GM19395 (cell line): ENCODE measurements around the gene SLC39A11.

ENCODE experiments used
- ATAC-seq: cut with Tn5 transposase; IDR thresholded peaks from one replicate; pipeline ENCODE4 v1.9.1; 2021; ENCODE audit warnings: mild to moderate bottlenecking, moderate library complexity; ENCODE audit not compliant: unreplicated experiment

The SLC39A11 gene

DNA sequence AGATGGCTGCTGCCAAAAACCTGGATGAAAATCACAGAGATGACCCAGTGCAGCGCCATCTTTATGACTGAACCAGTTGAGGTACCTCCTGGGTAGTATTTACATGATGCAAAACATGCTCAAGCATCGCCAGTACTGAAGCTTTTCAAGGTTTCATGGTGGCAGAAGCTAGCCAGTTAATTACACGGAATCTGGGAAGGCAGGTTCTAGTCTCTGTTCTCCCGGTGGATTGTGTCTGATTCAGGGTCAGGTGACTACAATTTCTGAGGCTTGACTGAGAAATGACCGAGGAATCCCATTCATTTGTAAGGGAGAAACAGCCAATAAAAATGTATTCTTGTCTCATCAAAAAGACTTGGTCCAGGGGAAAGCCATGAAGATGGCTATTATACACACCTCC is 209.1 kb downstream of the SLC39A11 start:
- no peak for ATAC-seq

DNA sequence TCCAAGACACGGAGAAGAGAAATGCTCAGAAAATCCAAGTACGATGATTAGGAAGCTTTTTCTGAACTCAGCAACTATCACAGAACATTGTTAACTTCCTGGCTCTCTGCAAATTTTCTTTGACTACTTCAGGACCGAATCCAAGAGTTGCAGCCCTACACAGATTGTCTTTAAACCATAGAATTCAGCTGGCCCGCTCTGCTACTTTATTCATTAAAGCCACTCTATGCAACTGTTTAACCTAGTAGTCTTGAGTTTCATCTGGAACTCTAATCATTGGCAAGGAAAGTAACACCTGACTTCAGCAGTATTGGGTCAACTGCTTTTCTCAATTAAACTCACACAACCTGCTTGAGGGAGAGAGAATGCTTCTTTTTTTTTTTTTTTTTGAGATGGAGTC is 210.1 kb downstream of the SLC39A11 start:
- ATAC-seq, result no peak

DNA sequence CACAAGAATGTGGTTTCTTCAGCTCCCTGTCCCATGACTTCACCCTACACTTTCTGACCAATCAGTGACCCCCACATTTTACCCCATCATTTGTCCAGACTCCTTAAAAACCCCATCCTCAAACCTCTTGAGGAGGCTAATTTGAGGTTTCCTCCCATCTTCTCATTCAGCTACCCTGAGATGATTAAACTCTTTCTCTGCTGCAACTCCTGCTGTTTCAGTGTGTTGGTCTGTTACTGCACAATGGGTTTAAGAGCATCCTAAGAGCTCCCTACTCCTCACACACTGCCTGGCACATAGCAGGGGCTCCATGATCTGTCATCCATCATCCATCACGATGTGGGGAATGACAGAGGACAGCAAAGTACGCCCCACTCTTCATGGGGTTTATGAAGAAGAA is 212.6 kb downstream of the SLC39A11 start:
- no peak for ATAC-seq

DNA sequence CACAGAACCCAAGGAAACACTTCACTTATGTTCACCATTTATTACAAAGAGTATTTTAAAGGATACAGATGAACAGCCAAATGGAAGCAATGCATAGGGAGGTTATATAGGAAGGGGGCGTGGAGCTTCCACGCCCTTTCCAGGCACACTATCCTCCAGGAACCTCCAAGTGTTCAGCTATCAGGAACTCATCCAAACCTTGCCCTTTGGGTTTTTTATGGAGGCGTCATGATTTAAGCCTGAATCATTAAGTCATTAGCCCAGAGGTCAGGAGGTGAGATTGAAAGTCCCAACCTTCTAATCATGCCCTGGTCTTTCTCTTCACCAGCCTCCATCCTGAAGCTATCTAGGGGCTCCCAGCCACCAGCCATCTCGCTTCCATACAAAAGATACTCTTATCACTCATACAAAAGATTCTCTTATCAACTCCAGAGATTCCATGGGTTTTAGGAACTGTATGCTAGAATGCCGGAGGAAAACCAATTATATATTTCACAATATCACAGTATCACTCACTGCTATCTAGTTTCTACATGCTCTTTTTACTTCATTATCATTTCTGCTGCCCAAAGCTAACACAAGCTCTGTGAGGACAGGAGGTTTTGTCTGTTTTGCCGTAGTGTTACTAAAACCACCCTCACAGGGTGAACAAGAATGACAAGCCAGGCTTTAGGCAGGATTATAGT is 213.4 kb downstream of the SLC39A11 start:
- ATAC-seq, result no peak

DNA sequence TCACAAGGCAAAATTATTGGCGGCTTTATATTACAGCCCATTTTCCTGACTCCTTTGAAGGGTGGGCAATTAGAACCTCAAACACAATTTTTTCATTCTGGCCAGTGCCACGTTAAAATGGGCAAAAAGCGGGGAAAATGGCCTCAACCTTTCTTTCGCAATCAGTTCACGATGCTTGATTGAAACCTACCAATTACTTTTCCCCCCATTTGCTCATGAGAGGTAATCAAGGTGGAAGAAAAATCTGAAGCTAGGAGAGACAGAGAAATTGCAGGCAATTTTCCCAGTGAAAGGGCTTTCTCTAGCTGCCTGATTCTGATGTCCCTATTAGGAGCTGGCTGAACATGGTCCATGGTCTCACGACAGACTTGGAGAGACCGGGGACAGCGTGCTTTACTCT is 215.1 kb downstream of the SLC39A11 start:
- no peak for ATAC-seq

DNA sequence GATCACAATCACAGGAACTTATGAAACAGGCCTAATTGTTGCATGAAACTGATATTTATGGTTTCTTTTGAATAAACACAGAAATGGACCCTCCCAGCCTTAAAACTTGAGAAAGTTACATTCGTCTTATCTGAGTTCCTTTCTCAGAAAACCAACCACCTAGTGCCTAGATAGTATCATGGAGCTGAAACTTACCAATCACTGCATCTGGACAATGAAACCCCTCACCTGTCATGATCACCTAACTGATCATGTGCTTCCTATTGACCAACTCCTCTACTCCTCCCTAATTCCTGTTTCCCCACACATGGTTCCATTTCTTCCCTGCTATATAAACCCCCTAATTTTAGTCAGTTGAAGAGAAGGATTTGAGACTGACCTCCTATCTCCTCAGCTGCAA is 216.1 kb downstream of the SLC39A11 start:
- ATAC-seq, result no peak

DNA sequence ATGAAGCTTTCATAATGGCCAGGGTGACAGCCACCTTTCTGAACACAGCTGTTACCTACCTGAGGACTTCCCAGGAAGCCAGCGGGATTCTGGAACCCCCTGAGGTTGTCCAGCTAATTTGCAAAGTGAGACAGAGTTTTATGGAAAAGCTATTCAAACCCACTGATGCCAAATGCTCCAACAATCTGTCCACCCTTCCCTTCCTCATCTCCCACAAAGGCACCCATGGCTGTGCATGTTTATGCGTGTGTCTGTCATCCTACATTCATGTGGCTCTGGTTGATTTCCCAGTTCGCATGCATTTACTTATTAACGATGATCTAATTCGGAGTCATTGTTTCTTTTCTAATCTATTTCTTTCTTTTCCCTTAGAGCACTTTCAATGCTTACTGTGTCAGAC is 217.1 kb downstream of the SLC39A11 start:
- no peak for ATAC-seq

DNA sequence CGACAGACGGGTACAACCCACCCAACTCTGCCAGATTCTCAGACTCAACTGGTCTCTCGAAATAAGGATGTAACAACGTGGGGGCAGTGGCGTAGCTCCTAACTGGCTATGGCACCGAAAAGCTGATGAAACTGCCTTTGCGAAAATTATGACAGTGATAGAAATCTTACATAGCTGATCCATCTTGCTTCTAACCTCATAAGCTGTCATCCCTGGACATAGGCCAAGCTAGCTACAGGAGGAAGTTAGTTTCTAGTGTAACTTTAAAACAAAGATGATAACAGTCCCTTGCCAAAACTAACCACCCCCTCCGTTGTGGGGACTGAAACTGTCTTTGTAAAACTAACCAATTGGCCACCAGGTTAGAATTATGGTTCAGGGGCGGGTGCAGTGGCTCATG is 220.1 kb downstream of the SLC39A11 start:
- ATAC-seq, result no peak

DNA sequence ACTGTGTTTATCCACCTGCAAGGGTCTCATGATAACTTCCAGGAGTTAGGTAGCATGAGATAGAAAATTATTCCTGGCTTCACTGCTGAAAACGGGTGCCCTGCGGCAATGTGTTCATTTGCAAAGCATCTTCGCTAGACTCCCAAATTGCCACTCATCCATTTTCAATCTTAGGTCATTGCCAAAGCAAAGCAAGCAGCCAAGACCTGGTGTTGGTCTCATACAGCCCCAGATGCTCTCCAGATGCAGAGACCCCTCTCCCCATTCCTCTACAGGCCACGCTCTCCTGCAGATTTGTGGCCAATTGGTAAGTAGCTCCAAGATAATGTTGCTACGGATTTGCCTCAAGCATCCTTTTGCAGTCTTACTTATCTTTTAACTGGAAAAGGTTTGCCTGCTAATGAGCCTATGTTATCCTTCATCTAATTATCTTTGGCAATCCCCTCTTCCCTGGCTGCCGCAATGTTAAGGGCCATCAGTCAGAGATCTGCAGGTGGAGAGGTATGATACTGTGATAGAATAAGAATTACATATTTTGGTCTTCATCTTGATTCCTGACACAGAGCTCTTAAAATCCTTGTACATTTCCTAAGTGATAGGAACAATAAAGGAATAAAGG is 222.0 kb downstream of the SLC39A11 start:
- no peak for ATAC-seq

DNA sequence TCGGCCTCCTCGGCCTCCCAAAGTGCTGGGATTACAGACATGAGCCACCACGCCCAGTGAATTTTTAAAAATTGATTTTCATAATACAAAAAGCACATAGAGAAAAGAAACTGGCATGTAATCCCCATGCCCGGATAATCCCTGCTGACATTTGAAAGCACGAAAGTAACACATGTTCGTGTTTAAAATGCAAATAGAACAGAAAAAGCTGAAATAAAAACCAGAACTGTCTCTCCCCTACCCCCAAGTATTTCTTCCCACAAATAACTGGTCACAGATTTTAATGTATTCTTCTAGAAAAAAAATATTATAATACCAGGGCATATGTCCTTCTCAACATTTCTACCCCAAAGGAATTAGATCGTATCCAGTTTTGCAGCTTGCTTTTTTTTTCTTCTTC is 222.9 kb downstream of the SLC39A11 start:
- no peak for ATAC-seq

DNA sequence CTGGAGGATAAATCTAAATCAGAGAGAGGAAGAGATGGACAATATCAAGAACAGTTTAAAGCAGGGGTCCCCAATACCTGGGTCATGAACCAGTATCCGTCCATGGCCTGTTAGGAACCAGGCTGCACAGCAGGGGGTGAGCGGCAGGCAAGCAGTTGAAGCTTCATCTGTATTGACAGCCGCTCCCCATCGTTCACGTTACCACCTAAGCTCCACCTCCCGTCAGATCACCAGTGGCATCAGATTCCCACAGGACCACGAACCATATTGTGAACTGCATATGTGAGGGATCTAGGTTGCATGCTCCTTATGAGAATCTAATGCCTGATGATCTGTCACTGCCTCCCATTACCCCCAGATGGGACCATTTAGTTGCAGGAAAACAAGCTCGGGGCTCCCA is 226.5 kb downstream of the SLC39A11 start:
- no peak for ATAC-seq

DNA sequence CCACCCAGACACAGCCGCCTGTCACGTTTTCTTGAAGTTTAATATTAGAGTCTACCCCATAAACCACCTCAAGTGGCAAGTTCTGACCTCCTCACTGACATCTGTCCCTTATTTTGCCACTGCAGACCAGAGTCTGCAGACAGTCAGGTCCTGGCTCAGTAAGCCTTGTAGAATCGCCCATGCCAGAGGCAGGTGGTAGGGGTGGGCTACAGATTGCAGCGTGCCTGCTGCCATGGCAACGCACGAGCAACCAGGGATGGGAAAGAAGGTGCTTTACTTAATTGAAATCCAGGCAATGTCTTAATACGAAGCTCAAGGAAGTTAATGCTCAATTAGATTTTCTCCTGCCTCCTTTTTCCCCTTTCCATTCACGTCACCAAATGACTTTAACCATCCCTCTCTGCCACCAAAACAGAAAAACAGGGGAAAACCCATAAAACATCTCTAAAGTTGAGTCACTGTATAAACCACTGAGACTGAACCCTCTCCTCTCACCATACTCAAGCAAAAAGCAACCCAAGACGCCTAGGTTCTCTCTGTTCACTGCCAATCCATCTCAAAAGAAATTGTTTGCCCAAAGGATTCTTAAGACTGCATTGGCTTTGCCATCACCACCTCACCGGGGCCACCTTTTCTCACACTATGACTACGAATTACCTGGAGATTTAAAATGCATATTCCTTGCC is 228.8 kb downstream of the SLC39A11 start:
- no peak for ATAC-seq

DNA sequence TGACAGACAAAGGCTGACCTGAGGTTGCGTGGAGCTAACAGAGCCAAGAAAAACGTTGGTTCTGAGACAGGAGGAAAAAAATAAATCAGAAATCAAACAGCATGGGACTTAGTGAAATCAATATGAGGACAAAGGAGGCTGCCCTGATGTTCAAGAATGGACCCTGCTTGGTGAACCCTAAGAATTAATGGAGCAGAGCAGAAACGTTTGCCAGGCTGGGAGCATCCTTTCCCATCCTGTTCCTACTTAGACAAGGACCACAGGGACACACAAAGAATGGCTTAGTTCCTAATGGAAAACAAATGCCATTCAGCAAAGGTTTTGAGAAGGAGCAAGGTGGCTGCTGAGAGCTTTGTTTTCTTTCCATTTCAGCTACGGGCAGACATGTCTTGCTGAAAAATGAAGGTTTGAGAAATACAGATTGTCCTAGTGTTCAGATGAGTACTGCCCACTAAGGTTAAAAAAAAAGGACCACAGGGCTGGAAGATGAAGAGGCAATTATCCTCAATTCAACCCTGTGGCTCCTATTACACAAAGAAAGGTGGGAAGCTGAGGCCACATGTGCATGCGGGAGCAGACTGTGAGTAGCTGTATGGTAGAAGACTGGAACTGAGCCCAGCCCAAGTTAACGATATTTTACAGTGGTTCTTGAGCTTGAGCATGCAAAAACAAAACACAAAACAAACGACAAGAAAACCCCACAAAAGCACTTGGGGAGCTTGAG is 230.1 kb downstream of the SLC39A11 start:
- ATAC-seq, result no peak

DNA sequence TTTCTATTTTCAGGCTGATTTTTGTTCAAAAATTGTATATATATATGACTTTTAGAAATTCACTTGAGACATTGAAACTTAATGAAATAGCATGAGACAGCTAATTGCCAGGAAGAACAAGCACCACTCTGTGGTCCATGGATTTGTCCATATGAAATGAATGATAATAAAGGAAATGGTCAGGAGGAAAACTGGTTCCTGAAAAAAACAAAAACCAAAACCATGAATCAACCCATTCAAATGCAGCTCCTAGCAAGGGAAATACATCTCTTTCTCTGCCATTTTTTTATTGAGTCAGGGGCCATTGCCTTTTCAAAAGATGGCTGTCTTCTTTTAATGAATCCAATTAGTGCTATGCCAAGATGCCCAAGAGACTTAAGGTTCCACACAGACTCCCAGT is 230.7 kb downstream of the SLC39A11 start:
- ATAC-seq, result no peak

DNA sequence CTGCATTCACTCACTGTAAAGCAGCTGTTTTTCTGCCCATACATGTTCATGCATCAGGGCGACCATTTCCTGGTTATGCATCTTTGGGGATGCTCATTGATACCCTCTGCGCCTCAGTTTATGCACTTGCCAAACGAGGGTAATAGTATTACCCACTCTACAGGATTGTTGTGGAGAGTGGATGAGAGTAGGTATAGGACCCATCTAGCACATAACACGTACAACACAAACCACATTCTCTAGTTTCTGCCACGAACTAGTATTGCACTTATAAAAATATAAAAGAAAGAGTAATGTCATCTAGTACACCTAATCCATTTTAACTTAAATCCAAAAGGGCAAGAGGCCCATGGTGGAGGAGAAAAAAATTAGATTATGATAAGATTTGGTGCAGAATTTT is 231.7 kb downstream of the SLC39A11 start:
- ATAC-seq, result no peak

DNA sequence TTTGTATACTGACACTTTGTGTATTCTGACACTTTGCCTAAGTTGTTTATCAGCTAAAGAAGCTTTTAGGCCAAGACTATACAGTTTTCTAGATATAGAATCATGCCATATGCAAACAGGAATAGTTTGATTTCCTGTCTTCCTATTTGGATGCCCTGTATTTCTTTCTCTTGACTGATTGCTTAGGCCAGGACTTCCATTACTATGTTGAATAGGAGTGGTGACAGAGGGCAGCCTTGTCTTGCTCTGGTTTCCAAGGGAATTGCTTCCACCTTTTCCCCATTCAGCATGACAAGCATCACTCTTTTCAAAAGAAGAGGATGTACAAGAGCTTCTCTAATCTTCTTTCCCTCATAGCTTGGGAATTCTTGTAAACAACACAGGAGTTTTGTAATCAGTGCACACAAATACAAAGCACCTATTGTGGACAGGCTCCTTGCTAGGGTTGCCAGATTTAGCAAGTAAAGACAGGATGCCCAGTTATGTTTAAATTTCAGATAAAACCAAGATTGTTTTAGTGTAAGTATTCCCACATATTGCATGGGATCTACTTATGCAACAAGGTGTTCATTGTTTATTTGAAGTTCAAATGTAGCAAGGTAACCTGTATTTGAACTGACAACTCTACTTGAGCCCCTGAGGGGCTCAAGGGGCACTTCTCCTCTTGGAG is 233.5 kb downstream of the SLC39A11 start:
- ATAC-seq, result no peak

DNA sequence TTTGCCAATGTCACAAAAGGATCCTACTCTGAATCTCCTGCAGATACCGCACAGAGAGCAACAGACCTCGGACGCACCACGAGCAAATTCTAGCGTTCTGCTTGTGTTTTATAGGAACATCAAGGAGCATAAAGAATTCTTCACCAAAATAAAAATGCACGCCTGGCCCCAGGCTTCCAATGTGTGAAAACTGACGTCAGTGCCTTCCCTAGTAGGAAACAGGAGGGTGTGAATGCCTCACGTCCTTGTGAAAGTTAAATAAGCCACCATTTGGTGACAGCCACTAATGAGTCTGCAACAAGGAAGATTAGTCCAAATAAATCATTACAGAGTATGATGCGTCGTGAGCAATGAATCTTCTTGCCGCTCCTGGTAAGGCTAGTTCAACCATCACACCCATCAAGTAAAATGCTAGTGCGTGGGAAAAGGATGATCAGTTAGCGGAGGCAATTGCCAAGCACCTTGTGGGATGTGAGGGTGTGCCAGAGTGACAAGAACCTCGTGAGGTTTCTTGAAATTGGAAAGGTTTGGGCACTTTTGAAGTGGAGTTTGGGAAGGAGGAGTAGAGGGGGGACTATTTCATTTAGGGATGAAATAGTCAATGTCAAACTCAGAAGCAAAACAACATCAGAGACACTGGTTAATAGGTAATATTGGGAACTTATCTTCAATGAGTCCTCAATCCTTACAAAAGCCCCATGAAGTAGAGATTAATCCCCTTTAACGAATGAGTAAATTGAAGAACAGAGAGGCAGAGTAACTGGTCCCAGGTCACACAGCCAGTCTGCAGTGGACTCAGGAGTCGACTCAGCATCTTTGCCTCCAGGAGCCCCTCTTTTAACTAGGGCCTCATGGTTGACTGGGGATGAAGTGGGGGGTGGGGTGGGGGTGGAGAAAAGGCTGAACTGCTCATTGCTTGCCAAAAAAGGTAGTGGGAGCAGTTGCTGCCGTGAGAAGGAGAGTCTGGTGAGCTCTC is 238.8 kb downstream of the SLC39A11 start:
- ATAC-seq, result no peak

DNA sequence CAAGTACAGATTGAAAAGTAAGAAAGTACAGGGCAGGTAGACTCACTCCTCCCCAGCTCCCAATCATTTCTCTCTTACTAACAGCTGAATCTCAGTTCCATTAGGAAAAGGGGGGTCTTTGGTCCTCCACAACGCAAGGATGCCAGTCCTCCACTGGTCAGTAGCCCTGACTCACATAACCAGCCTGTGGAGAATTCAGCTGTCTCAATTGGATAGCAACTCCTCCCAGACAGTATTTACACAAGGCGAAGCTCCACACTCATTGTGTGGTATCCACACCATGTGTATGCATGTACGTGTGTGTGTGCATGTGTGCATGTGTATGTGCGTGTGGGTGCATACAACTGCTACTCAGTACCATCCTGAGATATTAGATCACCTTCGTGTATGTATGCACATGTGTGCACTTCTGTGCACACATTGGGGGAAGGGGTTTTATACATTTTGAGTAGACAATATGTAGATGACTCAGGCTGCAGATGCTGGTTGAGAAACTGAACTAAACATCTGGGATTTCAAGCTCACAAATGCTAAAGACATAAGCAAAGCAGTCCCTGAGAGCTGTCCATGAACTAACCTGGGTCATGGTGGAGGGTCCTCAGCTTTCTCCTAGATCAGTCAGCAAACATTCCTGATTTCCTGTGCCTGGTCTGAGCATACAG is 240.1 kb downstream of the SLC39A11 start:
- ATAC-seq, result no peak

DNA sequence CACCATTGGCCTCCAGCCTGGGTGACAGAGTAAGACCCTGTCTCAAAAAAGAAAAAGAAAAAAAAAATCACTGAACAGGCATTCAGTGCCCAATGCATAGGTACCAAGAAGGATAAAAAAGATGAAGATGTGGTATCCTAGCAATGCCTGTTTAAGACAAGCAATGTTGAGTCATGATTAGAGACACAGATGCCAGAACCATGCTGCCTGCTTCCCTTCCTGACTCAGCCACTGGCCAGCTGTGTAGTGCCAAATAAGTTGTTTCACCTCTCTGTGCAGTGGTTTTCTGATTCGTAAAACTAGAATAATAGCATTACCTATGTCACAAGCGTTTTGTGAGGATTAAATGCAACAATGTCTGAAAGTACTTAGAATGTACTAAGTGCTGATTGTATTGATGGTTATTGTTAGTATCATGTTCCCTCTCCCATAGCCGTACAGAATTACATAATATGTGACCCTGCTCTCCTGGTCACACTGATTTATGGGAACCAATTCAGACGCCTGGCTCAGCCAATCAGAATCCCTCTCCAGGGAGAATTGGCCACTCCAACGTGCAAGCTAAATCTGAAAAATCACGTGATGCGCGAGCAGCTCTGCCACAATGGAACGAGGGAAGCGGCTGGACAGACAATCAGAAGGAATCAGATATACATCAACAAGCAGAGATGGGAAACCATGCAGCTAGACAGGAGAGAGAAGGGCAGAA is 241.9 kb downstream of the SLC39A11 start:
- ATAC-seq, result no peak
